Effector memory CD8-positive, alpha-beta T cell (primary cell): ENCODE results near the gene C6orf136.
A peak's percentile ranks its signal among the peaks of the same experiment; 100 is the strongest.

Experiments
- ATAC-seq: fragments of 150-1000 bp; cut with Tn5 transposase; replicated peaks from 2 replicates; pipeline ENCODE4 v1.10.0; 2021; ENCODE audit warnings: mild to moderate bottlenecking, moderate library complexity
- DNase-seq, 3 experiments: peaks; one replicate each; pipeline ENCODE4 v3.0.0; 2021
- H3K27ac Mint-ChIP-seq, 2 donors: one replicate each; pipeline ENCODE4 v1.8.0; 2022; ENCODE audit warnings: mild to moderate bottlenecking in 2 of 2, mixed read lengths in 2 of 2, moderate library complexity in 2 of 2
- H3K27me3 Mint-ChIP-seq, 2 donors: one replicate each; pipeline ENCODE4 v1.8.0; 2022; ENCODE audit warnings: mixed read lengths in 2 of 2
- H3K36me3 Mint-ChIP-seq: one replicate; pipeline ENCODE4 v1.8.0; 2022; ENCODE audit warnings: mild to moderate bottlenecking, moderate library complexity, mixed read lengths; ENCODE audit not compliant: insufficient read depth
- H3K4me1 Mint-ChIP-seq, 2 donors: one replicate each; pipeline ENCODE4 v1.8.0; 2022; ENCODE audit warnings: low read depth in 2 of 2, mixed read lengths in 2 of 2
- H3K4me3 Mint-ChIP-seq, 2 donors: one replicate each; pipeline ENCODE4 v1.8.0; 2022; ENCODE audit warnings: mild to moderate bottlenecking in 2 of 2, mixed read lengths in 2 of 2, moderate library complexity in 2 of 2
- H3K9me3 Mint-ChIP-seq, 2 donors: one replicate each; pipeline ENCODE4 v1.8.0; 2022; ENCODE audit warnings: mixed read lengths in 2 of 2

C6orf136 gene

GRCh38 chr6:30612213-30612612, 34.7 kb upstream of the C6orf136 start:
- Mint-ChIP-seq H3K9me3 (no peaks in the 10 kb centered on the region), H3K27me3 (no peaks in the 10 kb centered on the region), H3K27ac (peak overlapping the region; percentile 87 to 92), H3K4me1 (peaks cover 51 to 58% of the 10 kb centered on the region in 2 donors), H3K36me3 (peaks cover 68% of the 10 kb centered on the region), H3K4me3 (no peak overlapping the region)
- DNase-seq = no peak
- no peak for ATAC-seq

GRCh38 chr6:30612687-30613248, 34.2 kb upstream of the C6orf136 start:
- peaks cover 47 to 53% of the 10 kb centered on the region in 2 donors for H3K4me1 Mint-ChIP-seq
- H3K9me3 Mint-ChIP-seq = no peaks in the 10 kb centered on the region
- DNase-seq (no peak), ATAC-seq (no peak)
- peak overlapping the region; percentile 87 to 100 for H3K27ac Mint-ChIP-seq
- H3K36me3 Mint-ChIP-seq = peaks cover 68% of the 10 kb centered on the region
- H3K27me3 Mint-ChIP-seq = no peaks in the 10 kb centered on the region
- H3K4me3 Mint-ChIP-seq = no peak overlapping the region

- Mint-ChIP-seq H3K9me3 (no peaks in the 10 kb centered on the region), H3K4me3 (peak overlapping the region; percentile 34 to 97), H3K4me1 (peaks cover 50 to 54% of the 10 kb centered on the region in 2 donors), H3K27ac (peak overlapping the region; percentile 100), H3K36me3 (peaks cover 67% of the 10 kb centered on the region), H3K27me3 (no peaks in the 10 kb centered on the region)
- ATAC-seq (no peak), DNase-seq (no peak)
Observed at GRCh38 chr6:30613251-30614043, 33.5 kb upstream of the C6orf136 start.

- peaks cover 49 to 59% of the 10 kb centered on the region in 2 donors for H3K4me1 Mint-ChIP-seq
- no peak for ATAC-seq
- peaks cover 66% of the 10 kb centered on the region for H3K36me3 Mint-ChIP-seq
Observed at GRCh38 chr6:30614044-30614842, 32.7 kb upstream of the C6orf136 start.

GRCh38 chr6:30614843-30615218, 32.1 kb upstream of the C6orf136 start:
- ATAC-seq (peak; percentile 59), DNase-seq (peak; percentile 86 to 88 (median 87))
- peaks cover 66% of the 10 kb centered on the region for H3K36me3 Mint-ChIP-seq
- no peaks in the 10 kb centered on the region for H3K27me3 Mint-ChIP-seq
- peak overlapping the region; percentile 100 for H3K27ac Mint-ChIP-seq
- H3K4me3 Mint-ChIP-seq = peak overlapping the region; percentile 95 to 97
- H3K4me1 Mint-ChIP-seq = peaks cover 43 to 53% of the 10 kb centered on the region in 2 donors
- no peaks in the 10 kb centered on the region for H3K9me3 Mint-ChIP-seq

More at GRCh38 chr6:30614044-30614842, 32.7 kb upstream of the C6orf136 start:
- Mint-ChIP-seq H3K4me3 (peak overlapping the region; percentile 95 to 97), H3K27me3 (no peaks in the 10 kb centered on the region), H3K9me3 (no peaks in the 10 kb centered on the region), H3K27ac (peak overlapping the region; percentile 100)
- DNase-seq = peak in 1 of 3 experiments; percentile 24

- no peak for ATAC-seq
- DNase-seq = peak; percentile 38 to 45 (median 43)
- peak overlapping the region; percentile 95 to 97 for H3K4me3 Mint-ChIP-seq
- no peaks in the 10 kb centered on the region for H3K27me3 Mint-ChIP-seq
- peak overlapping the region; percentile 100 for H3K27ac Mint-ChIP-seq
- H3K4me1 Mint-ChIP-seq = peaks cover 41 to 48% of the 10 kb centered on the region in 2 donors
- peaks cover 66% of the 10 kb centered on the region for H3K36me3 Mint-ChIP-seq
- H3K9me3 Mint-ChIP-seq = no peaks in the 10 kb centered on the region
Observed at GRCh38 chr6:30615219-30615957, 31.5 kb upstream of the C6orf136 start.

- Mint-ChIP-seq H3K9me3 (no peaks in the 10 kb centered on the region), H3K4me3 (peak overlapping the region; percentile 95 to 97), H3K27ac (peak overlapping the region; percentile 100), H3K36me3 (peaks cover 72% of the 10 kb centered on the region), H3K4me1 (peaks cover 36 to 41% of the 10 kb centered on the region in 2 donors), H3K27me3 (no peaks in the 10 kb centered on the region)
- ATAC-seq (peak; percentile 3), DNase-seq (peak; percentile 41 to 50 (median 45))
Observed at GRCh38 chr6:30615958-30616810, 30.7 kb upstream of the C6orf136 start.

GRCh38 chr6:30616811-30617564, 29.9 kb upstream of the C6orf136 start, which contains the start of gene PPP1R10:
PPP1R10 (minus strand) TSS chr6:30617243; CDS start chr6:30609944, 7,299 bp downstream.
- H3K36me3 Mint-ChIP-seq = peaks cover 78% of the 10 kb centered on the region
- H3K4me1 Mint-ChIP-seq = peaks cover 28 to 33% of the 10 kb centered on the region in 2 donors
- no peaks in the 10 kb centered on the region for H3K9me3 Mint-ChIP-seq
- no peaks in the 10 kb centered on the region for H3K27me3 Mint-ChIP-seq
- H3K4me3 Mint-ChIP-seq = peak within 1 kb of the TSS; percentile 95 to 97
- H3K27ac Mint-ChIP-seq = peak within 1 kb of the TSS; percentile 100
- ATAC-seq (peak; percentile 72), DNase-seq (peak; percentile 97 to 98 (median 97))

GRCh38 chr6:30617565-30618269, 29.2 kb upstream of the C6orf136 start, which contains the start of gene MRPS18B:
MRPS18B (plus strand) TSS chr6:30617840; CDS start chr6:30617866, 26 bp downstream.
- ATAC-seq (peak; percentile 74), DNase-seq (peak; percentile 95 to 98 (median 95))
- H3K4me1 Mint-ChIP-seq = peaks cover 26 to 30% of the 10 kb centered on the region in 2 donors
- H3K27ac Mint-ChIP-seq = peak within 1 kb of the TSS; percentile 100
- H3K9me3 Mint-ChIP-seq = no peaks in the 10 kb centered on the region
- H3K27me3 Mint-ChIP-seq = no peaks in the 10 kb centered on the region
- H3K36me3 Mint-ChIP-seq = peaks cover 86% of the 10 kb centered on the region
- peak within 1 kb of the TSS; percentile 95 to 97 for H3K4me3 Mint-ChIP-seq

GRCh38 chr6:30618270-30618797, 28.6 kb upstream of the C6orf136 start:
- Mint-ChIP-seq H3K27me3 (no peaks in the 10 kb centered on the region), H3K36me3 (peaks cover 90% of the 10 kb centered on the region), H3K4me1 (peaks cover 25 to 28% of the 10 kb centered on the region in 2 donors), H3K9me3 (no peaks in the 10 kb centered on the region), H3K27ac (peak overlapping the region; percentile 100), H3K4me3 (peak overlapping the region; percentile 95 to 97)
- ATAC-seq = no peak
- DNase-seq = no peak

- Mint-ChIP-seq H3K9me3 (no peaks in the 10 kb centered on the region), H3K27ac (peak overlapping the region in 1 of 2 donors; percentile 100), H3K27me3 (no peaks in the 10 kb centered on the region), H3K36me3 (peaks cover 90% of the 10 kb centered on the region), H3K4me1 (peaks cover 14 to 17% of the 10 kb centered on the region in 2 donors), H3K4me3 (peak overlapping the region; percentile 18 to 95)
- ATAC-seq (no peak), DNase-seq (no peak)
Observed at GRCh38 chr6:30619561-30619960, 27.4 kb upstream of the C6orf136 start.
